ENCODE data around the gene CHRM1.

DNA sequence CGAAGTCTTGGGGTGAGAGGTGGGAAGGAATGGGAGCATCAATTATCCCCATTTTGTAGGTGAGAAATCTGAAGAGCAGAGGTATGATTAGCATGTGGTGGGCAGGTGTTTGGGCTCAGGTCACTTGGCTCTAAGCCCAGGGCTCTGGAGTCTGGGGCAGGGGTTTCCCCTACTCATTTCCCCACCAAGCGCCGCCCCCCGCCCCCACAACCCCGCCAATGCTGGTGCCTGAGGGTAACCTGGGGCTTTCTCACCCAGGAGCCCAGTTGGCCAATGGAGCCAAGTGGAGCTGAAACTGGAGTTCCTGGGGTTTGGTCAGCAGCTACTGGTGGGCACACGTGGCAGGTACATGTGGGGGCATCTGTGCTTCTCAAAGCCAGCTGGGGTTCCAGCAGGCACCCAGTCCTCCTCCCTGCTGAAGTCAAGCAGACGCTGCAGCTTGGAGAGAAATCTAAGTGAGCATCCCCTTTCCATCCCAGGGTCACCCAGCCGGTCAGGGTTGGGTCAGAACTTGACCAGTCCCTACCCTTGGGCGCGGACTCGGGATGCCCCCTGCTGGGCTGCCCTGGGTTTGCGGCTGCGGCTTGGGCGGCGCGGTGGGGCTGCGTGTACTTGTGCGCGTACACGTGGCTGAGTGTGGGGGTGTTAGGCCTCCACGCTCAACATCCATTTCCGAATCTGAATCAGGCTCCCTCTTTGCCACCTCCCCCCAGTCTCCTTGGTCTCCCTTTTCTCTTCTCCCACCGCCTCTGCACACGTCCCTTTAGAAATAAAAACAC lies 1.7 kb upstream of the CHRM1 start:
- TF ChIP-seq EZH2 (IDR thresholded peaks at IDR 0.05; ENCODE audit: insufficient read depth, low read length) = no peak
- TF ChIP-seq, protein P1, sequence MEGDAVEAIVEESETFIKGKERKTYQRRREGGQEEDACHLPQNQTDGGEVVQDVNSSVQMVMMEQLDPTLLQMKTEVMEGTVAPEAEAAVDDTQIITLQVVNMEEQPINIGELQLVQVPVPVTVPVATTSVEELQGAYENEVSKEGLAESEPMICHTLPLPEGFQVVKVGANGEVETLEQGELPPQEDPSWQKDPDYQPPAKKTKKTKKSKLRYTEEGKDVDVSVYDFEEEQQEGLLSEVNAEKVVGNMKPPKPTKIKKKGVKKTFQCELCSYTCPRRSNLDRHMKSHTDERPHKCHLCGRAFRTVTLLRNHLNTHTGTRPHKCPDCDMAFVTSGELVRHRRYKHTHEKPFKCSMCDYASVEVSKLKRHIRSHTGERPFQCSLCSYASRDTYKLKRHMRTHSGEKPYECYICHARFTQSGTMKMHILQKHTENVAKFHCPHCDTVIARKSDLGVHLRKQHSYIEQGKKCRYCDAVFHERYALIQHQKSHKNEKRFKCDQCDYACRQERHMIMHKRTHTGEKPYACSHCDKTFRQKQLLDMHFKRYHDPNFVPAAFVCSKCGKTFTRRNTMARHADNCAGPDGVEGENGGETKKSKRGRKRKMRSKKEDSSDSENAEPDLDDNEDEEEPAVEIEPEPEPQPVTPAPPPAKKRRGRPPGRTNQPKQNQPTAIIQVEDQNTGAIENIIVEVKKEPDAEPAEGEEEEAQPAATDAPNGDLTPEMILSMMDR (IDR thresholded peaks at IDR 0.05; ENCODE audit: insufficient read depth, low read depth, low read length) = no peak
